ENCODE results near the gene USP44.

DNA sequence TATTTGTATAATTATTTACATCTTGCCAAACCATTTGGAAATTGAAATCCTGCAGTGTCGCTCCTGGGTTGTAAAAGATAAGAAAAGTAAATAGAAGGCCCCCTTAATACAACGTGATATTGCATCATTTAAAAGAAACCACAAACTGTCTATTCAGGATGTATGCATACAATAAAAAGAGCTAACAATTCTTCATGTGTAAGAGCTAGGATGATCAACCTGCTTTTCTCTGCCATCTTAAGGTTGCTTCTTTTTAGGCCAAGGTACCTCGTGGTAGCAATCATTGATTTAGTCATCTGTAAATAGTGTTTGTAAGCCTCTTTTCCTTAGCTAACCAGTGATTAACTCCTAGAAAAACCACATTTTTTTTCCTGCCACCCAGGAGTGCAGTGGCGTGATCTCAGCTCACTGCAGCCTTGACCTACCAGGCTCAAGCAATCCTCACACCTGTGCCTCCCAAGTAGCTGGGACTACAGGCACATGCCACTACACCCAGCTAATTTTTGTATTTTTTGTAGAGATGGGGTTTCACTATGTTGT is 3.3 kb upstream of the USP44 start:
- TF ChIP-seq, protein P1, sequence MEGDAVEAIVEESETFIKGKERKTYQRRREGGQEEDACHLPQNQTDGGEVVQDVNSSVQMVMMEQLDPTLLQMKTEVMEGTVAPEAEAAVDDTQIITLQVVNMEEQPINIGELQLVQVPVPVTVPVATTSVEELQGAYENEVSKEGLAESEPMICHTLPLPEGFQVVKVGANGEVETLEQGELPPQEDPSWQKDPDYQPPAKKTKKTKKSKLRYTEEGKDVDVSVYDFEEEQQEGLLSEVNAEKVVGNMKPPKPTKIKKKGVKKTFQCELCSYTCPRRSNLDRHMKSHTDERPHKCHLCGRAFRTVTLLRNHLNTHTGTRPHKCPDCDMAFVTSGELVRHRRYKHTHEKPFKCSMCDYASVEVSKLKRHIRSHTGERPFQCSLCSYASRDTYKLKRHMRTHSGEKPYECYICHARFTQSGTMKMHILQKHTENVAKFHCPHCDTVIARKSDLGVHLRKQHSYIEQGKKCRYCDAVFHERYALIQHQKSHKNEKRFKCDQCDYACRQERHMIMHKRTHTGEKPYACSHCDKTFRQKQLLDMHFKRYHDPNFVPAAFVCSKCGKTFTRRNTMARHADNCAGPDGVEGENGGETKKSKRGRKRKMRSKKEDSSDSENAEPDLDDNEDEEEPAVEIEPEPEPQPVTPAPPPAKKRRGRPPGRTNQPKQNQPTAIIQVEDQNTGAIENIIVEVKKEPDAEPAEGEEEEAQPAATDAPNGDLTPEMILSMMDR (conservative IDR thresholded peaks at IDR 0.05; ENCODE audit: low read depth in 2 of 2) = no peak
- no peak for TF ChIP-seq EZH2phosphoT487 (IDR thresholded peaks at IDR 0.05; ENCODE audit: unreplicated experiment)
- TF ChIP-seq EZH2 (IDR thresholded peaks at IDR 0.05; ENCODE audit: low read depth, unreplicated experiment) = no peak
- no peak for TF ChIP-seq POLR2AphosphoS5 (IDR thresholded peaks at IDR 0.05; ENCODE audit: low read depth)
- no peak for TF ChIP-seq ZNF114 (CRISPR knock-in tag; IDR thresholded peaks at IDR 0.05)
- TF ChIP-seq STAT1 (IDR thresholded peaks at IDR 0.05; ENCODE audit: unreplicated experiment) = no peak
- TF ChIP-seq, protein P2, sequence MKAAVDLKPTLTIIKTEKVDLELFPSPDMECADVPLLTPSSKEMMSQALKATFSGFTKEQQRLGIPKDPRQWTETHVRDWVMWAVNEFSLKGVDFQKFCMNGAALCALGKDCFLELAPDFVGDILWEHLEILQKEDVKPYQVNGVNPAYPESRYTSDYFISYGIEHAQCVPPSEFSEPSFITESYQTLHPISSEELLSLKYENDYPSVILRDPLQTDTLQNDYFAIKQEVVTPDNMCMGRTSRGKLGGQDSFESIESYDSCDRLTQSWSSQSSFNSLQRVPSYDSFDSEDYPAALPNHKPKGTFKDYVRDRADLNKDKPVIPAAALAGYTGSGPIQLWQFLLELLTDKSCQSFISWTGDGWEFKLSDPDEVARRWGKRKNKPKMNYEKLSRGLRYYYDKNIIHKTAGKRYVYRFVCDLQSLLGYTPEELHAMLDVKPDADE (IDR thresholded peaks at IDR 0.05) = no peak
- no peak for TF ChIP-seq CREB1 (CRISPR knock-in tag; IDR thresholded peaks at IDR 0.05; ENCODE audit: low read depth)
- TF ChIP-seq, protein P3, sequence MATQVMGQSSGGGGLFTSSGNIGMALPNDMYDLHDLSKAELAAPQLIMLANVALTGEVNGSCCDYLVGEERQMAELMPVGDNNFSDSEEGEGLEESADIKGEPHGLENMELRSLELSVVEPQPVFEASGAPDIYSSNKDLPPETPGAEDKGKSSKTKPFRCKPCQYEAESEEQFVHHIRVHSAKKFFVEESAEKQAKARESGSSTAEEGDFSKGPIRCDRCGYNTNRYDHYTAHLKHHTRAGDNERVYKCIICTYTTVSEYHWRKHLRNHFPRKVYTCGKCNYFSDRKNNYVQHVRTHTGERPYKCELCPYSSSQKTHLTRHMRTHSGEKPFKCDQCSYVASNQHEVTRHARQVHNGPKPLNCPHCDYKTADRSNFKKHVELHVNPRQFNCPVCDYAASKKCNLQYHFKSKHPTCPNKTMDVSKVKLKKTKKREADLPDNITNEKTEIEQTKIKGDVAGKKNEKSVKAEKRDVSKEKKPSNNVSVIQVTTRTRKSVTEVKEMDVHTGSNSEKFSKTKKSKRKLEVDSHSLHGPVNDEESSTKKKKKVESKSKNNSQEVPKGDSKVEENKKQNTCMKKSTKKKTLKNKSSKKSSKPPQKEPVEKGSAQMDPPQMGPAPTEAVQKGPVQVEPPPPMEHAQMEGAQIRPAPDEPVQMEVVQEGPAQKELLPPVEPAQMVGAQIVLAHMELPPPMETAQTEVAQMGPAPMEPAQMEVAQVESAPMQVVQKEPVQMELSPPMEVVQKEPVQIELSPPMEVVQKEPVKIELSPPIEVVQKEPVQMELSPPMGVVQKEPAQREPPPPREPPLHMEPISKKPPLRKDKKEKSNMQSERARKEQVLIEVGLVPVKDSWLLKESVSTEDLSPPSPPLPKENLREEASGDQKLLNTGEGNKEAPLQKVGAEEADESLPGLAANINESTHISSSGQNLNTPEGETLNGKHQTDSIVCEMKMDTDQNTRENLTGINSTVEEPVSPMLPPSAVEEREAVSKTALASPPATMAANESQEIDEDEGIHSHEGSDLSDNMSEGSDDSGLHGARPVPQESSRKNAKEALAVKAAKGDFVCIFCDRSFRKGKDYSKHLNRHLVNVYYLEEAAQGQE (IDR thresholded peaks at IDR 0.05; ENCODE audit: unreplicated experiment) = no peak
- no peak for TF ChIP-seq JUNB (IDR thresholded peaks at IDR 0.05; ENCODE audit: unreplicated experiment)
- TF ChIP-seq NANOG (IDR thresholded peaks at IDR 0.05; ENCODE audit: borderline replicate concordance) = no peak
- TF ChIP-seq, protein P4, sequence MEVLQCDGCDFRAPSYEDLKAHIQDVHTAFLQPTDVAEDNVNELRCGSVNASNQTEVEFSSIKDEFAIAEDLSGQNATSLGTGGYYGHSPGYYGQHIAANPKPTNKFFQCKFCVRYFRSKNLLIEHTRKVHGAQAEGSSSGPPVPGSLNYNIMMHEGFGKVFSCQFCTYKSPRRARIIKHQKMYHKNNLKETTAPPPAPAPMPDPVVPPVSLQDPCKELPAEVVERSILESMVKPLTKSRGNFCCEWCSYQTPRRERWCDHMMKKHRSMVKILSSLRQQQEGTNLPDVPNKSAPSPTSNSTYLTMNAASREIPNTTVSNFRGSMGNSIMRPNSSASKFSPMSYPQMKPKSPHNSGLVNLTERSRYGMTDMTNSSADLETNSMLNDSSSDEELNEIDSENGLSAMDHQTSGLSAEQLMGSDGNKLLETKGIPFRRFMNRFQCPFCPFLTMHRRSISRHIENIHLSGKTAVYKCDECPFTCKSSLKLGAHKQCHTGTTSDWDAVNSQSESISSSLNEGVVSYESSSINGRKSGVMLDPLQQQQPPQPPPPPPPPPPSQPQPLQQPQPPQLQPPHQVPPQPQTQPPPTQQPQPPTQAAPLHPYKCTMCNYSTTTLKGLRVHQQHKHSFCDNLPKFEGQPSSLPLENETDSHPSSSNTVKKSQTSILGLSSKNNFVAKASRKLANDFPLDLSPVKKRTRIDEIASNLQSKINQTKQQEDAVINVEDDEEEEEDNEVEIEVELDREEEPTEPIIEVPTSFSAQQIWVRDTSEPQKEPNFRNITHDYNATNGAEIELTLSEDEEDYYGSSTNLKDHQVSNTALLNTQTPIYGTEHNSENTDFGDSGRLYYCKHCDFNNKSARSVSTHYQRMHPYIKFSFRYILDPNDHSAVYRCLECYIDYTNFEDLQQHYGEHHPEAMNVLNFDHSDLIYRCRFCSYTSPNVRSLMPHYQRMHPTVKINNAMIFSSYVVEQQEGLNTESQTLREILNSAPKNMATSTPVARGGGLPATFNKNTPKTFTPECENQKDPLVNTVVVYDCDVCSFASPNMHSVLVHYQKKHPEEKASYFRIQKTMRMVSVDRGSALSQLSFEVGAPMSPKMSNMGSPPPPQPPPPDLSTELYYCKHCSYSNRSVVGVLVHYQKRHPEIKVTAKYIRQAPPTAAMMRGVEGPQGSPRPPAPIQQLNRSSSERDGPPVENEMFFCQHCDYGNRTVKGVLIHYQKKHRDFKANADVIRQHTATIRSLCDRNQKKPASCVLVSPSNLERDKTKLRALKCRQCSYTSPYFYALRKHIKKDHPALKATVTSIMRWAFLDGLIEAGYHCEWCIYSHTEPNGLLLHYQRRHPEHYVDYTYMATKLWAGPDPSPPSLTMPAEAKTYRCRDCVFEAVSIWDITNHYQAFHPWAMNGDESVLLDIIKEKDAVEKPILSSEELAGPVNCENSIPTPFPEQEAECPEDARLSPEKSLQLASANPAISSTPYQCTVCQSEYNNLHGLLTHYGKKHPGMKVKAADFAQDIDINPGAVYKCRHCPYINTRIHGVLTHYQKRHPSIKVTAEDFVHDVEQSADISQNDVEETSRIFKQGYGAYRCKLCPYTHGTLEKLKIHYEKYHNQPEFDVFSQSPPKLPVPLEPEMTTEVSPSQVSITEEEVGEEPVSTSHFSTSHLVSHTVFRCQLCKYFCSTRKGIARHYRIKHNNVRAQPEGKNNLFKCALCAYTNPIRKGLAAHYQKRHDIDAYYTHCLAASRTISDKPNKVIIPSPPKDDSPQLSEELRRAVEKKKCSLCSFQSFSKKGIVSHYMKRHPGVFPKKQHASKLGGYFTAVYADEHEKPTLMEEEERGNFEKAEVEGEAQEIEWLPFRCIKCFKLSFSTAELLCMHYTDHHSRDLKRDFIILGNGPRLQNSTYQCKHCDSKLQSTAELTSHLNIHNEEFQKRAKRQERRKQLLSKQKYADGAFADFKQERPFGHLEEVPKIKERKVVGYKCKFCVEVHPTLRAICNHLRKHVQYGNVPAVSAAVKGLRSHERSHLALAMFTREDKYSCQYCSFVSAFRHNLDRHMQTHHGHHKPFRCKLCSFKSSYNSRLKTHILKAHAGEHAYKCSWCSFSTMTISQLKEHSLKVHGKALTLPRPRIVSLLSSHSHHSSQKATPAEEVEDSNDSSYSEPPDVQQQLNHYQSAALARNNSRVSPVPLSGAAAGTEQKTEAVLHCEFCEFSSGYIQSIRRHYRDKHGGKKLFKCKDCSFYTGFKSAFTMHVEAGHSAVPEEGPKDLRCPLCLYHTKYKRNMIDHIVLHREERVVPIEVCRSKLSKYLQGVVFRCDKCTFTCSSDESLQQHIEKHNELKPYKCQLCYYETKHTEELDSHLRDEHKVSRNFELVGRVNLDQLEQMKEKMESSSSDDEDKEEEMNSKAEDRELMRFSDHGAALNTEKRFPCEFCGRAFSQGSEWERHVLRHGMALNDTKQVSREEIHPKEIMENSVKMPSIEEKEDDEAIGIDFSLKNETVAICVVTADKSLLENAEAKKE (CRISPR knock-in tag; IDR thresholded peaks at IDR 0.05) = no peak

Measured in GM23338 (cell line).